Stimulated activated CD8-positive, alpha-beta memory T cell treated with anti-CD3 and anti-CD28 coated beads, Interleukin-15, amount 100 ng/mL, for 4 hours (primary cell): Measurements from ENCODE around the gene MAGI1.

Experiments used
- DNase-seq, 2 donors: peaks; one replicate each; pipeline ENCODE4 v3.0.0-alpha.2; 2020; ENCODE audit warnings: low read depth in 2 of 2

Gene MAGI1

DNA sequence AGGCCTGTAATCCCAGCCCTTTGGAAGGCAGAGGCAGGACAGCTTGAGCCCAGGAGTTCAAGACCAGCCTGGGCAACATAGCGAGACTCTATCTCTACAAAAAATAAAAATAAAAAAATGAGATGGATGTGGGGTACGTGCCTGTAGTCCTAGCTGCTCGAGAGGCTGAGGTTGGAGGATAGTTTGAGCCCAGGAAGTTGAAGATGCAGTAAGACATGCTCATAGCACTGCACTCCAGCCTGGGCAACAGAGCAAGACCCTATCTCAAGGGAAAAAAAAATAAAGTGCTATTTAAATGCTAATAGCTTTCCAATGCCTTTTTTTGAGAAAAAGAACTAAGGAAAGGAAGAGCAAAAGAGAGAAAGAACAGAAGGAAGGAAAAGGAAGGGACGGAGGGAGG is 94.5 kb downstream of the MAGI1 start:
- DNase-seq, result no peak

- no peak for DNase-seq
Measured at GRCh38 chr3:65939801-65940246, 98.9 kb downstream of the MAGI1 start.

DNA sequence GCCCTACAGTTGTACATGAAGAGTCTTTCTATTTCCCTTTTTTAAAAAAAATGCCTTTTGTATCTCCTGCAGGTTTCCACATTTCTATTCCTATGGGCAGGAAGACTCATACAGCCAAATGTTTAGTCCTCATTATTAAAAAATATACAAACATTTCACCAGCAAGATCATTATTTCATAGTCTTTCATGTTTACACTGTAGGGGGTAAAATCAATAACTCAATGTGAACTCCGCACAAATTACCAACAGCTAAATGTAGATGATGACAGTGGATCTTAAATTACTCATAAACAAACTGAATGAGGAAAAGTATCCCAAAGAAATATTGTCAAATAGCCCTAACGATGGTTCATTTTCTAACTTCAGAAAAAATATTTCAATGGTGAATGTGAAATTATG is 99.5 kb downstream of the MAGI1 start:
- no peak for DNase-seq

GRCh38 chr3:65938676-65939075 is 100.0 kb downstream of the MAGI1 start:
- DNase-seq, result no peak

DNA sequence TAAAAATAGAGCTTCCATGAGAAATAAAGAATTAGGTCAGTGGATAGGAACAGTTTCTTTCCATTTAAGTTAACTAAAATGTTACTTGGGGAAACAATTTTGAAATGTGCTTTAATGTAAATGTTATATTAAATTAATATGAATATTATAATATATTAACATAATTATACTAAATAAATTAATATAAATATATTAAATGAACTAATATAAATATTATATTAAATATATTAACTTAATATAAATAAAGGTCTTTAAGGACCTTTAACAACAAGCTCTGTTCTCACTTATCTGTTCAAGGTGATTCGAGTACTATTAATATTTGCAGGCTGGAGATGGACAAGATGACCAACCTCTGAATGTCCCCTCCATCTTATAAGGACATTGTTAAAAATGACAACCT is 100.6 kb downstream of the MAGI1 start:
- DNase-seq, result no peak

GRCh38 chr3:65936908-65937638 is 101.6 kb downstream of the MAGI1 start:
- DNase-seq, result no peak

DNA sequence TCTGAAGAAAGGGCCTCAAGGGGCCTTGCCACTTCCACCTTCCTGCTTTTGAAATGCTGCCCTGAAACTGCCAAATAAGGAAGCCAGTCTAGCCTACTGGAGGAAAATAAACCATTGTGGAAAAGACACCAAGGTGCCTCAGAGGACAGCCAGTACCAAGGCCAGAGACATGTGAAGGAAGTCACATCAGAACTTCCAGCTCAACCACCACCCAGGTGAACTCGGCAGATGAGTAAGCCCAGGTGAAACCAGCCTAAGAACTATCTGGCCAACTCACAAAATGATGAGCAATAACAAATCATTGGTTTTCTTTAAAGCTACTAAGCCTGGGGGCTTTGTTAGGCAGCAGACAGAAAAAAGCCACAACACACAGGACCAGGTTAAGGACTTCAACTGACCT is 103.0 kb downstream of the MAGI1 start:
- no peak for DNase-seq

- DNase-seq, result no peak
Measured at GRCh38 chr3:65930648-65931047, 108.1 kb downstream of the MAGI1 start.

DNA sequence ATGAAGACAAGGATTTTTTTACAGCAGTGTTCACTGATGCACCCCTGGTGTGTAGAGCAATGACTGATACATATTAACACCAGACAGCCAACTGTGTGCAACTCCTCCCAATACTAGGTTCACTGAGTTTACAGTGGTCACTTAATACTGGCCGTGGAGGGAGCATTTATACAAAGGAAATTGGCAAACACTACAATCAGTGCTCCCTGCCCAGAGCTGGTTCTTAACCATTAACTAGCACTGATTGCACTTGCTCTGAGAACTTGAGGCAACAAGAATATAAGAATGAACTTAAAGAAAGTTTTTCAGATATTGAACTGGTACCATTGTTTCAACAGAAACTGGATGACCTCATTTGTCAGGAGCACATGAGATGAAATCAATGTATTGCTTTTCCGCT is 110.6 kb downstream of the MAGI1 start:
- no peak for DNase-seq

GRCh38 chr3:65927576-65927975 is 111.1 kb downstream of the MAGI1 start:
- no peak for DNase-seq

GRCh38 chr3:65925254-65925954 is 113.3 kb downstream of the MAGI1 start:
- no peak for DNase-seq

- DNase-seq, result no peak
Measured at GRCh38 chr3:65924762-65925161, 114.0 kb downstream of the MAGI1 start.

DNA sequence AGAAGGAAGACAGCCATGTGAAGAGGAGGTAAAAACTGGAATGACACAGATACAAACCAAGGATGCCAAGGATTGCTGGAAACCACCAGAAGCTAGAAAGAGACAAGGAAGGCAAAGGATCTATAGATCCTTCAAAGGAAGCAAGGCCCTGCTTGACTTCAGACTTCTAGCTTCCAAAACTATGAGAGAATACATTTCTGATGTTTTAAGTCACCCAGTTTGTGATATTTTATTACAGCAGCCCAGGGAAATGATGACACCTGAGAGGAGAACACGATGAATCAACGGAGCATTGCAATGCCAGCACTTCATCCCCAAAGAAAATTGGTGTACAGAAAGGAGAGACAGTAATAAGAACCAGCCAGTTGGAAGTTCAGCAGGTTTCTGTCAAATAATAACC is 116.3 kb downstream of the MAGI1 start:
- DNase-seq, result no peak

DNA sequence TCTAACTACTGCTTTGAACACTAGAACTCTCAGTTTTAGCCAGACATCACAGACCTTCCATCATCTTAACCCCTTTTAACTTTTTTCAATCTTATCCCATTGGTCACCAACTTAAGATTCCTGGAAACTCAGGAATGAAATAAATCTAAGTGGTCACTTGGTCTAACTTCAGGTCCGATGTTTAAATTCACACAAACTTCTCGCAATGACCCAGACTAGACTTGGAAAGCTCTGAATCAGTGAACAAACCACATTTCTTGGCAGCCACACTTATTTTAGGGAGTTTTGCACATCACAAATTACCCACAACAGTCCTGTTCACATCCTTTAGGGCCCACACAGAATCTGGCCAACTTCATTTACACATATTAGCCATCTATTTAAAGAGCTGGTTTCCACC is 118.9 kb downstream of the MAGI1 start:
- no peak for DNase-seq

DNA sequence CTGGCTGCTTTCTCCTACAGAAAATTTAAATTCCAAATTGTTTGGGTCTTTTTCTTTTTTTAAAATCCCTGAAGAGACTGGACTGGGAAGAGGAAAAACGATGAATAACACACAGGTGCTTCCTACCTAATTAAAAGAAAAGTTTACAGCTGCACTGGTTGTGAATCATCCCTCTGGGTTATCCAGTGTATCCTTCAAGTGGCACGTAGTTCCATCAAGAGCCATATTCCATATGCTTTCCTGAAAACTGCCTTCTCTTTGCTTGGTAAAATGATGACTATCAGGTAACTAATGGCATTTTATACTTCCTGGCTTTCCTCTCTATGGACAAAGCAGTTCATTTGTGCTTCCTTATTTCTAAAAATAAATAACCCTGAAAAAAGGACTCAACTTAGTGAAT is 123.2 kb downstream of the MAGI1 start:
- DNase-seq, result no peak

- no peak for DNase-seq
Measured at GRCh38 chr3:65914740-65915367, 123.9 kb downstream of the MAGI1 start.

DNA sequence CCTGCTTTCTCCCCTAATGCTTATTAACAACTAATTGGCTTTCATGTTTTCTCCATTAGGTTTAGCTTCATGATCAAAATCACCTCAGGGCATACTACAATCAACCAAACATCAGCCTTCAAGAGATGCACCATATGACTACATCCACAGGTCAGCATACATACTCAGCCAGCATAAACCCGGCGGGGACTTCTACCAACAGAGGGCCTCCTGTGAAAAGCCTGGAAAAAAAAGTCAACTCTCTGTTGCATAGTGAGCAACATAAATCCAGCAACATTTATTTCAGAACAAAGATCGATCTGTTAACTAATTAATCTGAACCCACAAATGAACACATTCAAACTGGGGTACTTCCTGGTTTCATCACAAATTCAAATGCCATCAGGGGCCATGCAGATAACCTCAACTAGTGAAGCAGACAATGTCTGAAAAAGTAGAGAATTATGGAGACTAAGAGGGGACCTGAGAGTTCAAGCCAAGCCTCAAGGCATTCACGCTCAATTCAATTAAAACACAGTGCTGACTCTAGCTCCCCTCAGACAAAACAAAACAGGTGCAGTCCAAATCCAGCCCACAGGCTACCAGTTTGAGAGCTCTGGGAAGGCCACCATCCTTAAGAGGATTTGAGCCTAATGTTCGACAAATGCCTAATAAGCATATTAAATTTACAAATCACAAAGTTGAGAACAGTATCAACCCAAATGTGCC is 124.5 kb downstream of the MAGI1 start:
- no peak for DNase-seq

DNA sequence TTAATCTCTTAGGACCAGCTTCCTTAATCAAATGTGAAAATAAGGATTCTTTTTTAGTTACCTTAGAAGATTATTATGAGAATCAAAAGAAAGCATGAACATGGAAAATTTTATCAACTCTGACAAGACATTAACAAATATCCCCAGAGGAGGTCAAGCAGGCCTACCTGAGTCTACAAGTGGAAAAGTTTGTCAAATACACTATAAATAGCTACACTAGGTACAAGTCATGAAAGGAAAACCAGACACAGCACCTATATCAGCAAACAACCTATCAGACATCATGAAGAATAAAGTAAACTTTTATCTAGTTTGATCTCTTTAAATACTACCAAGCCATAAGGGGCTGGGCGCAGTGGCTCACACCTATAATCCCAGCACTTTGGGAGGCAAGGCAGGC is 126.1 kb downstream of the MAGI1 start:
- no peak for DNase-seq

GRCh38 chr3:65908588-65908987 is 130.1 kb downstream of the MAGI1 start:
- no peak for DNase-seq

DNA sequence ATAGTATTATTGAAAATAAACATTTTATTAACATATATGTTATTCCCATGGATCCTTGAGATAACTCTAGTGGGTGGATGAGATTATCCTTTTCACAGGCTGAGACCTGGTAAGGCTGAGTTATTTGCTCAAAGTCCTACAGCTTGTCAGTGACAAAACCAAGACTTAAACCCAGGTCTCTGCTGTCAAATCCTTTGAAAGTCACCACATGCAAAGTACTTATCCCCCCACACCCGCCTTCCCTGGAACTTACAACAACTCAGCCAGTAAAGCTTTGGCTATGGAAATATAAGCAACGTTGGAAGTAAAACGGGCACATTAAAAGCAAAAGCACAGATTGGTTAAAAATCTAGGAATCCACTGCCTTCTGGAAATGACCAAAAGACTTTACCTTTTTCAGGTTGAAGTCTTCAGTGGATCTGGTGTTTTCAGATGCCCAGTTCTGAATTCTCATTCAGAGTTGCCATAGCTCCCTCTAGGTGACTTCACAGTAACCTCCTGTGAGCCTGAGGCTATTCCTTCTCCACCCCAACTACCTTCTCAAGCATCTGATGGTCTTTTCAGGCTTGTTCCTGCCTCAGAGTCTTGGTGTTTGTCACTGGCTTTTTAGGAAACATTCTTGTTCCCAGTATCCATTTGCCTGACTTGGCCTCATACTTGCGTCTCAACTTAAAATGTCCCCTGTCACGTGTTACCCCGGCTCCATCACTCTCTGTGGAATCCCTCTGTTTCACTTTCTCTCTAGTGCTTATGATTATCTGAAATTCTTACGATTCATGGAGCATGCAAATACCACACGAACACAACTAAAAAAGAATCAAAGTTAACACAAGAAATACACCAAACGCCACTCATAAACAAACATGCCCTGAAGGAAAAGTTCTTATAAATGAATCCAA is 131.2 kb downstream of the MAGI1 start:
- DNase-seq, result no peak

DNA sequence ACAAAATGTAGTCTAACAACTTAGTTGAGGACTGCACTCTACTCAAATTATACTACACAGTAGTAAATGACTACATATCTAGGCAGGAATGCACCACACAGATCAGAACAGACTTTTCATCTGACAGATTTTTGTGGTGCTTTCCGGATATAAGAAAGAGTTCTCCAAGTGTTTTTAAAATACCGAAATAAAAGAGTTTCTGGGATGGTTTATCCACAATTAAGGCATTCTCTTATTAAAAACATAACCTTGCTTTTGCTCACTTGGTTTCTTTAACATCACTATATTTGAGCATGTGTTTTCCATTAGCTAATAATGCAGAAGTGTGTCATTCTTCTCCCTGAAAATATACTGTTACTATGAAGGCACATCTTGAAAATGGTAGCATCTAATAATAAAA is 132.9 kb downstream of the MAGI1 start:
- no peak for DNase-seq
